ENCODE results near the gene TMEM40.

The TMEM40 gene

GRCh38 chr3:12772462-12772861, 13.4 kb upstream of the TMEM40 start:
- TF ChIP-seq, protein P1, sequence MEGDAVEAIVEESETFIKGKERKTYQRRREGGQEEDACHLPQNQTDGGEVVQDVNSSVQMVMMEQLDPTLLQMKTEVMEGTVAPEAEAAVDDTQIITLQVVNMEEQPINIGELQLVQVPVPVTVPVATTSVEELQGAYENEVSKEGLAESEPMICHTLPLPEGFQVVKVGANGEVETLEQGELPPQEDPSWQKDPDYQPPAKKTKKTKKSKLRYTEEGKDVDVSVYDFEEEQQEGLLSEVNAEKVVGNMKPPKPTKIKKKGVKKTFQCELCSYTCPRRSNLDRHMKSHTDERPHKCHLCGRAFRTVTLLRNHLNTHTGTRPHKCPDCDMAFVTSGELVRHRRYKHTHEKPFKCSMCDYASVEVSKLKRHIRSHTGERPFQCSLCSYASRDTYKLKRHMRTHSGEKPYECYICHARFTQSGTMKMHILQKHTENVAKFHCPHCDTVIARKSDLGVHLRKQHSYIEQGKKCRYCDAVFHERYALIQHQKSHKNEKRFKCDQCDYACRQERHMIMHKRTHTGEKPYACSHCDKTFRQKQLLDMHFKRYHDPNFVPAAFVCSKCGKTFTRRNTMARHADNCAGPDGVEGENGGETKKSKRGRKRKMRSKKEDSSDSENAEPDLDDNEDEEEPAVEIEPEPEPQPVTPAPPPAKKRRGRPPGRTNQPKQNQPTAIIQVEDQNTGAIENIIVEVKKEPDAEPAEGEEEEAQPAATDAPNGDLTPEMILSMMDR (IDR thresholded peaks at IDR 0.05; ENCODE audit: low read depth, low read length): no peak
- TF ChIP-seq POLR2A (IDR thresholded peaks at IDR 0.05; ENCODE audit: extremely low read depth, insufficient read length) (no peak), MYC (IDR thresholded peaks at IDR 0.05; ENCODE audit: low read depth, low read length) (no peak)
- TF ChIP-seq, protein P2, sequence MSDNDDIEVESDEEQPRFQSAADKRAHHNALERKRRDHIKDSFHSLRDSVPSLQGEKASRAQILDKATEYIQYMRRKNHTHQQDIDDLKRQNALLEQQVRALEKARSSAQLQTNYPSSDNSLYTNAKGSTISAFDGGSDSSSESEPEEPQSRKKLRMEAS (IDR thresholded peaks at IDR 0.05; ENCODE audit: low read depth, low read length): no peak
- no peak overlapping the region for H3K4me3 ChIP-seq (ENCODE audit: low read depth, low read length)
- no peak for DNase-seq (ENCODE audit: low read depth)

DNA sequence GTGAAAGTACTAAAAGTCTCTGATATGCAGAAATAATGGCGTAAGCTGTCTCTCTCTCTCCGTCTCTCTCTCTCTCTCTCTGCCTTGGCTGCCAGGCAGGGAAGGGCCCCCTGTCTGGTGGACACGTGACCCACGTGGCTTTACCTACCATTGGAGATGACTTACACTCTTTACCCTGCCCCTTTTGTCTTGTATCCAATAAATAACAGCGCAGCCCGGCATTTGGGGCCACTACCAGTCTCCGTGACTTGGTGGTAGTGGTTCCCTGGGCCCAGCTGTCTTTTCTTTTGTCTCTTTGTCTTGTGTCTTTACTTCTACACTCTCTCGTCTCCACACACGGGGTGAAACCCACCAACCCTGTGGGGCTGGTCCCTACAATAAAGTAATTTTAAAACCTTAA, 12.2 kb upstream of the TMEM40 start:
- H3K4me3 ChIP-seq (ENCODE audit: low read depth, low read length): no peak overlapping the region
- DNase-seq (ENCODE audit: low read depth): no peak
- TF ChIP-seq, protein P1 (IDR thresholded peaks at IDR 0.05; ENCODE audit: low read depth, low read length): no peak
- TF ChIP-seq, protein P2 (IDR thresholded peaks at IDR 0.05; ENCODE audit: low read depth, low read length): no peak
- TF ChIP-seq POLR2A (IDR thresholded peaks at IDR 0.05; ENCODE audit: extremely low read depth, insufficient read length) (no peak), MYC (IDR thresholded peaks at IDR 0.05; ENCODE audit: low read depth, low read length) (no peak)

- H3K4me3 ChIP-seq (ENCODE audit: low read depth, low read length): no peak overlapping the region
- TF ChIP-seq POLR2A (IDR thresholded peaks at IDR 0.05; ENCODE audit: extremely low read depth, insufficient read length) (no peak), MYC (IDR thresholded peaks at IDR 0.05; ENCODE audit: low read depth, low read length) (no peak)
- TF ChIP-seq, protein P2 (IDR thresholded peaks at IDR 0.05; ENCODE audit: low read depth, low read length): no peak
- TF ChIP-seq, protein P1 (IDR thresholded peaks at IDR 0.05; ENCODE audit: low read depth, low read length): no peak
- no peak for DNase-seq (ENCODE audit: low read depth)
Measured at GRCh38 chr3:12769761-12770160, 10.7 kb upstream of the TMEM40 start.

- no peak for DNase-seq (ENCODE audit: low read depth)
- TF ChIP-seq, protein P1 (IDR thresholded peaks at IDR 0.05; ENCODE audit: low read depth, low read length): no peak
- TF ChIP-seq, protein P2 (IDR thresholded peaks at IDR 0.05; ENCODE audit: low read depth, low read length): no peak
- no peak for TF ChIP-seq POLR2A (IDR thresholded peaks at IDR 0.05; ENCODE audit: extremely low read depth, insufficient read length)
- TF ChIP-seq MYC (IDR thresholded peaks at IDR 0.05; ENCODE audit: low read depth, low read length): no peak
- no peak overlapping the region for H3K4me3 ChIP-seq (ENCODE audit: low read depth, low read length)
Measured at GRCh38 chr3:12768579-12769527, 9.8 kb upstream of the TMEM40 start.

GRCh38 chr3:12766541-12766940, 7.5 kb upstream of the TMEM40 start:
- no peak for DNase-seq (ENCODE audit: low read depth)
- TF ChIP-seq, protein P2 (IDR thresholded peaks at IDR 0.05; ENCODE audit: low read depth, low read length): no peak
- no peak for TF ChIP-seq POLR2A (IDR thresholded peaks at IDR 0.05; ENCODE audit: extremely low read depth, insufficient read length)
- TF ChIP-seq, protein P1 (IDR thresholded peaks at IDR 0.05; ENCODE audit: low read depth, low read length): no peak
- TF ChIP-seq MYC (IDR thresholded peaks at IDR 0.05; ENCODE audit: low read depth, low read length): no peak
- H3K4me3 ChIP-seq (ENCODE audit: low read depth, low read length): no peak overlapping the region

Measured in NB4 (cell line).